Epithelial cell of prostate (primary cell): ENCODE measurements around the gene DSCAML1.

Experiments
- DNase-seq: peaks from one replicate; pipeline ENCODE4 v3.0.0-alpha.2; 2011; ENCODE audit warnings: low read depth, low spot score
- H3K27ac ChIP-seq: fragments of 450-650 bp; 2 replicates; pipeline ENCODE4 v1.5.1; 2017; ENCODE audit warnings: mild to moderate bottlenecking

Gene DSCAML1

GRCh38 chr11:117428186-117428855 lies 368.7 kb downstream of the DSCAML1 start:
- no peak overlapping the region for H3K27ac ChIP-seq
- DNase-seq = no peak

- no peak overlapping the region for H3K27ac ChIP-seq
- DNase-seq = no peak
Measured at GRCh38 chr11:117427356-117427874, 369.6 kb downstream of the DSCAML1 start.

- DNase-seq = no peak
- H3K27ac ChIP-seq = no peak overlapping the region
Measured at GRCh38 chr11:117426941-117427340, 370.1 kb downstream of the DSCAML1 start.

- no peak overlapping the region for H3K27ac ChIP-seq
- DNase-seq = no peak
Measured at GRCh38 chr11:117426297-117426685, 370.7 kb downstream of the DSCAML1 start.

GRCh38 chr11:117425679-117426296 lies 371.2 kb downstream of the DSCAML1 start:
- H3K27ac ChIP-seq = no peak overlapping the region
- no peak for DNase-seq

- H3K27ac ChIP-seq = no peak overlapping the region
- no peak for DNase-seq
Measured at GRCh38 chr11:117424781-117425180, 372.2 kb downstream of the DSCAML1 start.

- H3K27ac ChIP-seq = no peak overlapping the region
- no peak for DNase-seq
Measured at GRCh38 chr11:117423046-117423575, 373.9 kb downstream of the DSCAML1 start.

- H3K27ac ChIP-seq = no peak overlapping the region
- DNase-seq = no peak
Measured at GRCh38 chr11:117421476-117421875, 375.5 kb downstream of the DSCAML1 start.

- no peak overlapping the region for H3K27ac ChIP-seq
- no peak for DNase-seq
Measured at GRCh38 chr11:117421041-117421440, 376.0 kb downstream of the DSCAML1 start.

GRCh38 chr11:117420598-117420997 lies 376.4 kb downstream of the DSCAML1 start:
- no peak overlapping the region for H3K27ac ChIP-seq
- DNase-seq = no peak

- H3K27ac ChIP-seq = no peak overlapping the region
- DNase-seq = no peak
Measured at GRCh38 chr11:117420143-117420485, 376.9 kb downstream of the DSCAML1 start.

- H3K27ac ChIP-seq = no peak overlapping the region
- no peak for DNase-seq
Measured at GRCh38 chr11:117419482-117420142, 377.4 kb downstream of the DSCAML1 start.

- no peak overlapping the region for H3K27ac ChIP-seq
- no peak for DNase-seq
Measured at GRCh38 chr11:117418737-117419481, 378.1 kb downstream of the DSCAML1 start.

- no peak for DNase-seq
- H3K27ac ChIP-seq = no peak overlapping the region
Measured at GRCh38 chr11:117417856-117418255, 379.2 kb downstream of the DSCAML1 start.

- DNase-seq = no peak
- H3K27ac ChIP-seq = no peak overlapping the region
Measured at GRCh38 chr11:117417342-117417741, 379.7 kb downstream of the DSCAML1 start.

- H3K27ac ChIP-seq = no peak overlapping the region
- DNase-seq = no peak
Measured at GRCh38 chr11:117415358-117415896, 381.6 kb downstream of the DSCAML1 start.

GRCh38 chr11:117414724-117415123 lies 382.3 kb downstream of the DSCAML1 start:
- H3K27ac ChIP-seq = no peak overlapping the region
- no peak for DNase-seq

GRCh38 chr11:117413616-117414015 lies 383.4 kb downstream of the DSCAML1 start:
- H3K27ac ChIP-seq = no peak overlapping the region
- DNase-seq = no peak

- no peak for DNase-seq
- H3K27ac ChIP-seq = no peak overlapping the region
Measured at GRCh38 chr11:117412653-117413275, 384.3 kb downstream of the DSCAML1 start.

GRCh38 chr11:117412176-117412575 lies 384.8 kb downstream of the DSCAML1 start:
- H3K27ac ChIP-seq = no peak overlapping the region
- no peak for DNase-seq
